Activated naive CD8-positive, alpha-beta T cell treated with anti-CD3 and anti-CD28 coated beads for 36 hours (primary cell): ENCODE results near the gene AMT. TPM values are rescaled to one million over a fixed set of nuclear protein-coding genes. Genes with fewer than 3 reads are reported as not detected.

Source experiments
- DNase-seq: peaks from one replicate; pipeline ENCODE4 v3.0.0; 2021
- H3K27ac Mint-ChIP-seq: one replicate; pipeline ENCODE4 v1.8.0; 2022; ENCODE audit warnings: mild to moderate bottlenecking, moderate library complexity, mixed read lengths
- H3K27me3 Mint-ChIP-seq: one replicate; pipeline ENCODE4 v1.8.0; 2022; ENCODE audit warnings: mild to moderate bottlenecking, mixed read lengths
- H3K36me3 Mint-ChIP-seq: one replicate; pipeline ENCODE4 v1.8.0; 2021; ENCODE audit warnings: mild to moderate bottlenecking, mixed read lengths
- H3K4me1 Mint-ChIP-seq: one replicate; pipeline ENCODE4 v1.8.0; 2021; ENCODE audit warnings: mixed read lengths
- H3K4me3 Mint-ChIP-seq: one replicate; pipeline ENCODE4 v1.8.0; 2022; ENCODE audit warnings: mild to moderate bottlenecking, moderate library complexity, mixed read lengths
- H3K9me3 Mint-ChIP-seq: one replicate; pipeline ENCODE4 v1.8.0; 2022; ENCODE audit warnings: mixed read lengths
- total RNA-seq, 2 experiments: library from RNA; stranded (reverse); gene quantifications; one replicate each; pipeline ENCODE4 v1.2.3, GENCODE V29; 2021

The AMT gene
- 1 to 10 TPM in 1 of 2 experiments, under 1 TPM in 1; 0.42 to 2.0 TPM for total RNA-seq

- H3K4me3 Mint-ChIP-seq, result peak within 1 kb of the TSS; percentile 43
- H3K4me1 Mint-ChIP-seq, result peaks cover 37% of the 10 kb centered on the region
- H3K27ac Mint-ChIP-seq, result no peak within 1 kb of the TSS
These were observed at the start of gene AMT for GRCh38 chr3:49422379-49423248. AMT (minus strand) TSS chr3:49422473; CDS start chr3:49422450, 23 bp downstream.

GRCh38 chr3:49470714-49471420 lies 48.6 kb upstream of the AMT start:
- peaks cover 25% of the 10 kb centered on the region for H3K4me1 Mint-ChIP-seq
- H3K36me3 Mint-ChIP-seq, result peaks cover 16% of the 10 kb centered on the region
- H3K27ac Mint-ChIP-seq, result peak overlapping the region; percentile 84
- no peaks in the 10 kb centered on the region for H3K27me3 Mint-ChIP-seq
- no peaks in the 10 kb centered on the region for H3K9me3 Mint-ChIP-seq
- no peak for DNase-seq
- peak overlapping the region; percentile 89 for H3K4me3 Mint-ChIP-seq

More at GRCh38 chr3:49422379-49423248, at the start of gene AMT:
- H3K27me3 Mint-ChIP-seq, result no peaks in the 10 kb centered on the region
- DNase-seq, result no peak
- H3K9me3 Mint-ChIP-seq, result no peaks in the 10 kb centered on the region
- H3K36me3 Mint-ChIP-seq, result peaks cover 6% of the 10 kb centered on the region

GRCh38 chr3:49469936-49470713 lies 47.9 kb upstream of the AMT start, which contains the start of gene DAG1:
DAG1 (plus strand) TSS chr3:49470267; CDS start chr3:49510535, 40,268 bp downstream.
- H3K27me3 Mint-ChIP-seq, result no peaks in the 10 kb centered on the region
- peaks cover 10% of the 10 kb centered on the region for H3K36me3 Mint-ChIP-seq
- DNase-seq, result peak; percentile 98
- peak within 1 kb of the TSS; percentile 89 for H3K4me3 Mint-ChIP-seq
- H3K4me1 Mint-ChIP-seq, result peaks cover 23% of the 10 kb centered on the region
- H3K9me3 Mint-ChIP-seq, result no peaks in the 10 kb centered on the region
- H3K27ac Mint-ChIP-seq, result peak within 1 kb of the TSS; percentile 84

- H3K27me3 Mint-ChIP-seq, result no peaks in the 10 kb centered on the region
- H3K4me1 Mint-ChIP-seq, result peaks cover 23% of the 10 kb centered on the region
- H3K27ac Mint-ChIP-seq, result peak overlapping the region; percentile 80
- peak overlapping the region; percentile 81 for H3K4me3 Mint-ChIP-seq
- no peaks in the 10 kb centered on the region for H3K9me3 Mint-ChIP-seq
- no peak for DNase-seq
- H3K36me3 Mint-ChIP-seq, result peaks cover 7% of the 10 kb centered on the region
These were observed 47.0 kb upstream of the AMT start for GRCh38 chr3:49469037-49469935.

- Mint-ChIP-seq H3K4me3 (no peak overlapping the region), H3K27ac (no peak overlapping the region), H3K36me3 (no peaks in the 10 kb centered on the region), H3K9me3 (no peaks in the 10 kb centered on the region), H3K27me3 (no peaks in the 10 kb centered on the region), H3K4me1 (peaks cover 10% of the 10 kb centered on the region)
- DNase-seq, result no peak
These were observed 43.8 kb upstream of the AMT start for GRCh38 chr3:49466085-49466484.

GRCh38 chr3:49465270-49466034 lies 43.2 kb upstream of the AMT start:
- no peak overlapping the region for H3K27ac Mint-ChIP-seq
- H3K4me3 Mint-ChIP-seq, result no peak overlapping the region
- no peaks in the 10 kb centered on the region for H3K27me3 Mint-ChIP-seq
- no peak for DNase-seq
- no peaks in the 10 kb centered on the region for H3K9me3 Mint-ChIP-seq
- H3K4me1 Mint-ChIP-seq, result peaks cover 6% of the 10 kb centered on the region
- no peaks in the 10 kb centered on the region for H3K36me3 Mint-ChIP-seq

GRCh38 chr3:49462222-49462621 lies 39.9 kb upstream of the AMT start:
- no peak overlapping the region for H3K4me3 Mint-ChIP-seq
- no peaks in the 10 kb centered on the region for H3K9me3 Mint-ChIP-seq
- H3K27me3 Mint-ChIP-seq, result no peaks in the 10 kb centered on the region
- H3K27ac Mint-ChIP-seq, result no peak overlapping the region
- H3K36me3 Mint-ChIP-seq, result no peaks in the 10 kb centered on the region
- DNase-seq, result no peak
- H3K4me1 Mint-ChIP-seq, result no peaks in the 10 kb centered on the region

- Mint-ChIP-seq H3K27ac (no peak overlapping the region), H3K4me3 (no peak overlapping the region), H3K27me3 (no peaks in the 10 kb centered on the region)
These were observed 39.3 kb upstream of the AMT start for GRCh38 chr3:49461443-49462171.

GRCh38 chr3:49460956-49461355 lies 38.7 kb upstream of the AMT start:
- Mint-ChIP-seq H3K4me1 (no peaks in the 10 kb centered on the region), H3K4me3 (no peak overlapping the region), H3K9me3 (no peaks in the 10 kb centered on the region), H3K27ac (no peak overlapping the region), H3K27me3 (no peaks in the 10 kb centered on the region), H3K36me3 (no peaks in the 10 kb centered on the region)
- no peak for DNase-seq

More at GRCh38 chr3:49461443-49462171, 39.3 kb upstream of the AMT start:
- DNase-seq, result no peak
- H3K9me3 Mint-ChIP-seq, result no peaks in the 10 kb centered on the region
- no peaks in the 10 kb centered on the region for H3K4me1 Mint-ChIP-seq
- no peaks in the 10 kb centered on the region for H3K36me3 Mint-ChIP-seq

GRCh38 chr3:49460188-49460890 lies 38.1 kb upstream of the AMT start:
- no peaks in the 10 kb centered on the region for H3K36me3 Mint-ChIP-seq
- no peak overlapping the region for H3K27ac Mint-ChIP-seq

GRCh38 chr3:49456466-49456865 lies 34.2 kb upstream of the AMT start:
- H3K4me3 Mint-ChIP-seq, result no peak overlapping the region
- no peak overlapping the region for H3K27ac Mint-ChIP-seq

More at GRCh38 chr3:49460188-49460890, 38.1 kb upstream of the AMT start:
- Mint-ChIP-seq H3K27me3 (no peaks in the 10 kb centered on the region), H3K9me3 (no peaks in the 10 kb centered on the region), H3K4me1 (no peaks in the 10 kb centered on the region), H3K4me3 (no peak overlapping the region)
- DNase-seq, result no peak

GRCh38 chr3:49454898-49455681 lies 32.8 kb upstream of the AMT start:
- Mint-ChIP-seq H3K4me1 (no peaks in the 10 kb centered on the region), H3K36me3 (no peaks in the 10 kb centered on the region), H3K4me3 (no peak overlapping the region), H3K27ac (no peak overlapping the region), H3K27me3 (no peaks in the 10 kb centered on the region), H3K9me3 (no peaks in the 10 kb centered on the region)
- DNase-seq, result no peak

More at GRCh38 chr3:49456466-49456865, 34.2 kb upstream of the AMT start:
- Mint-ChIP-seq H3K4me1 (no peaks in the 10 kb centered on the region), H3K36me3 (no peaks in the 10 kb centered on the region), H3K27me3 (no peaks in the 10 kb centered on the region), H3K9me3 (no peaks in the 10 kb centered on the region)
- no peak for DNase-seq
